DOHH2 (cell line): Measurements from ENCODE around the gene SIDT2.
"Not testable (repeated sequence)": the region's sequence is repeated elsewhere in the genome, so short reads cannot be mapped to it uniquely, and the experiment has no call there.

Source experiments
- H3F3A ChIP-seq: fragments of 200-600 bp; sonication (generic), shearing (Covaris generic); 2 replicates; pipeline ENCODE4 v1.6.0; 2016; ENCODE audit warnings: antibody characterized with exemption, mild to moderate bottlenecking; ENCODE audit not compliant: control insufficient read depth, insufficient read depth
- H3K27ac ChIP-seq: fragments of 200-600 bp; sonication (generic); 2 replicates; pipeline ENCODE4 v1.5.1; 2014; ENCODE audit warnings: low read depth, mild to moderate bottlenecking, low read length, moderate library complexity
- H3K27me3 ChIP-seq: fragments of 200-600 bp; sonication (generic); 2 replicates; pipeline ENCODE4 v1.6.1; 2014; ENCODE audit warnings: mild to moderate bottlenecking, low read length, mixed read lengths; ENCODE audit not compliant: control insufficient read depth
- H3K36me3 ChIP-seq: fragments of 200-600 bp; sonication (generic); 2 replicates; pipeline ENCODE4 v1.6.1; 2014; ENCODE audit warnings: mild to moderate bottlenecking, low read length, moderate library complexity, mixed read lengths; ENCODE audit not compliant: control insufficient read depth
- H3K4me1 ChIP-seq: fragments of 200-600 bp; sonication (generic); 2 replicates; pipeline ENCODE4 v1.6.1; 2014; ENCODE audit warnings: mild to moderate bottlenecking, low read length, mixed read lengths; ENCODE audit not compliant: control insufficient read depth
- H3K4me2 ChIP-seq: fragments of 200-600 bp; sonication (generic); 2 replicates; pipeline ENCODE4 v1.6.0; 2014; ENCODE audit warnings: mild to moderate bottlenecking, low read length, moderate library complexity
- H3K4me3 ChIP-seq: fragments of 200-600 bp; sonication (generic); 2 replicates; pipeline ENCODE4 v1.5.1; 2014; ENCODE audit warnings: mild to moderate bottlenecking, low read length, mixed read lengths
- H3K79me2 ChIP-seq: fragments of 200-600 bp; sonication (generic); 2 replicates; pipeline ENCODE4 v1.6.1; 2014; ENCODE audit warnings: mild to moderate bottlenecking, low read length, mixed read lengths; ENCODE audit not compliant: control insufficient read depth
- H3K9me2 ChIP-seq: fragments of 200-600 bp; sonication (generic); replicated peaks from 2 replicates; pipeline ENCODE4 v1.6.1; 2014; ENCODE audit warnings: mild to moderate bottlenecking, low read length, mixed read lengths; ENCODE audit not compliant: control insufficient read depth
- H3K9me3 ChIP-seq: fragments of 200-600 bp; sonication (generic); 2 replicates; pipeline ENCODE4 v1.6.1; 2014; ENCODE audit warnings: antibody characterized with exemption, low read length, mixed read lengths; ENCODE audit not compliant: control insufficient read depth, insufficient read depth
- H4K20me1 ChIP-seq: fragments of 200-600 bp; sonication (generic); 2 replicates; pipeline ENCODE4 v1.6.0; 2014; ENCODE audit warnings: low read depth, mild to moderate bottlenecking, antibody characterized with exemption, low read length, moderate library complexity; ENCODE audit not compliant: control insufficient read depth, insufficient read depth
- CTCF ChIP-seq: fragments of 200-600 bp; sonication (generic); IDR thresholded peaks from one replicate; pipeline ENCODE4 v1.5.1; 2014; ENCODE audit warnings: antibody characterized with exemption, mild to moderate bottlenecking, low read depth, low read length; ENCODE audit not compliant: poor library complexity, severe bottlenecking
- EZH2phosphoT487 ChIP-seq: fragments of 200-600 bp; sonication (generic); IDR thresholded peaks from 2 replicates; pipeline ENCODE4 v1.6.1; 2017; ENCODE audit warnings: borderline replicate concordance, mild to moderate bottlenecking, antibody characterized with exemption, low read length, moderate library complexity, mixed read lengths

SIDT2 gene

GRCh38 chr11:117205211-117205818, 26.8 kb downstream of the SIDT2 start:
- H3K9me3 ChIP-seq: no peaks in the 10 kb centered on the region
- no peaks in the 10 kb centered on the region for H3K79me2 ChIP-seq
- no peak overlapping the region for H3K4me3 ChIP-seq
- TF ChIP-seq EZH2phosphoT487: no peak
- TF ChIP-seq CTCF: no peak
- H4K20me1 ChIP-seq: no peaks in the 10 kb centered on the region
- H3F3A ChIP-seq: no peaks in the 10 kb centered on the region
- no peaks in the 10 kb centered on the region for H3K9me2 ChIP-seq
- H3K27me3 ChIP-seq: no peaks in the 10 kb centered on the region
- no peaks in the 10 kb centered on the region for H3K4me1 ChIP-seq
- no peak overlapping the region for H3K4me2 ChIP-seq
- peaks cover 4% of the 10 kb centered on the region; the same call in 1 of the 2 replicates for H3K36me3 ChIP-seq
- H3K27ac ChIP-seq: no peak overlapping the region

DNA sequence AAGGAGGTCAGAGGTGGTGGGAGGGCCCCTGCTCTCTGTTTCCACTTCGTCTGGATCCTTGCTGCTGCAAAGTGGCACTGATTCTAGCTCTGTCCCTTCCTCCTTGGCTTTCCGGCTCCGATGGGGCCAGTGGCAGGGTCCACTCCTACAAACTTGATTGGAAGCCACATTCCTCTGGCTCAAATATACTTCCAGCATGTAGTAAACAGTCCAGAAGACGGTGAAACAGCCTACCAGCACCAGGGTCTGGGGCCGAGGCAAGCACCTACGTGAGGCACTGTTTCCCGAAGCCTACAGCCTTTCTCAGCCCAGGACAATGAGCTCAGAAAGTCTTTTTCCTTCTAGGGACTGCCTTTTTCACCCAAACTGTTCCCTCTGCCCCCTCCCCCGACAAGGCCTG, 27.6 kb downstream of the SIDT2 start:
- not testable (repeated sequence) for H3K4me3 ChIP-seq, H3K27me3 ChIP-seq, H3K4me1 ChIP-seq, H3K27ac ChIP-seq, H3K9me2 ChIP-seq, H3K79me2 ChIP-seq, H4K20me1 ChIP-seq, H3K9me3 ChIP-seq, H3F3A ChIP-seq, H3K4me2 ChIP-seq, H3K36me3 ChIP-seq

DNA sequence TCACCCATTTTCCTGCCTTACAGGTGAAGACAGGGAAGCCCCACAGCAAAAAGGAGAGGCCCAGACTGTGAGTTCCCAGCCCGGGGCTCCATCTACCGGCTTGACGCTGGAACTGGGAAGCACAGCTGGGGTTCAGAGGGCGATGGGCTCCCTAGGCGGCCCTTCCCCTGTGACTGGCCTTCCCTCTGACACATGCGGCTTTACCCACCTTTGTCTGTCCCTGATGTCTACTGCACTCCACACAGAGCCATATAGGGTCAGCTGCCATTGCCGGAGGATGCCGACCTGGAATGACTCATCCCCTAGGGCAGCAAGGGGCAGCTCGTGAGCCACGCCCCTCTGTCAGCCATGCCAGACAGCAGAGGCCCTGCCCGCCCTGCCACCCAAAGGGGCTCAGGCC, 28.3 kb downstream of the SIDT2 start:
- H4K20me1 ChIP-seq, H3F3A ChIP-seq, H3K79me2 ChIP-seq, H3K27me3 ChIP-seq, H3K27ac ChIP-seq, H3K4me3 ChIP-seq, H3K9me2 ChIP-seq, H3K4me2 ChIP-seq, H3K9me3 ChIP-seq, H3K4me1 ChIP-seq, H3K36me3 ChIP-seq: not testable (repeated sequence)

DNA sequence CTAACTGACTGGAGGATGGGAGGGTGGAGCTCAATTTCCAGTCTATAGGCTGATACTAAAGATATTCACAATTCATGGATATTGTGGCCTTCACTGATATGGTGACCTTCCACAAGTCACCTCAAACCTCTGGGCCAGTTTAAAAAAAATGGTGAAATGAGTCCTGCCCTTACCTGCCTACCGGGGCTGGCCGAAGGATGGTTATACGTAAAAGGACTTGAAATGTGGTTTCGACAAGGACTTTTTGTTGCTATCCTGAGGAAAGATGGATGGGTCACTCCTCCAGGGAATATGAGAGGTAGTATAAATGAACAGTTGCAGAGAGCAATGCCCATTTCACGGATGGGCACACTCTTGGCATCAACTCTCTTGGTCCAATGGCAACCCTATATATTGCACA, 28.9 kb downstream of the SIDT2 start:
- not testable (repeated sequence) for H3K4me3 ChIP-seq, H3K4me1 ChIP-seq, H3K27me3 ChIP-seq, H3F3A ChIP-seq, H3K4me2 ChIP-seq, H3K79me2 ChIP-seq, H3K27ac ChIP-seq, H3K9me3 ChIP-seq, H3K9me2 ChIP-seq, H3K36me3 ChIP-seq, H4K20me1 ChIP-seq

DNA sequence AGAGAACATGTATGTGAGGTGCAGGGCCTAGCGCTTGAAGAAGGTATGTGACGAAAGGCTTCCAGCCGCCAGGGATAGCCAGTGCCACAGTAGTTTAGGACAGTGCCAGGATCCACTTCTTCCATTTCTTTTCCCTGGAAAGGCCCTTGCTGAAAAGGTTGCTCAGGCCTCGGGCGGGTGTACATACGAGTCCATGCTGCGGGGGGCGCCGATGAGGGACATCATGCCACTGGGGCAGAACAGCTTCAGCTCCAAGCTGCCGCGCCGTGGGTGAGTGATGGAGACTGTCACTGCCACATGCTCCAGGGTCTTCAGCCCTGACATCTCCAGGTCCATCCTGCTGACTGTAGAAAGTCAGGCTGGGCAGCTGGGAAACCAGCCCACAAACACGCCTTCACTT, 30.2 kb downstream of the SIDT2 start:
- not testable (repeated sequence) for H3K27ac ChIP-seq, H4K20me1 ChIP-seq, H3K4me2 ChIP-seq, H3K27me3 ChIP-seq, H3K9me2 ChIP-seq, H3K4me3 ChIP-seq, H3F3A ChIP-seq, H3K9me3 ChIP-seq, H3K79me2 ChIP-seq, H3K4me1 ChIP-seq
- peaks cover 10% of the 10 kb centered on the region for H3K36me3 ChIP-seq

DNA sequence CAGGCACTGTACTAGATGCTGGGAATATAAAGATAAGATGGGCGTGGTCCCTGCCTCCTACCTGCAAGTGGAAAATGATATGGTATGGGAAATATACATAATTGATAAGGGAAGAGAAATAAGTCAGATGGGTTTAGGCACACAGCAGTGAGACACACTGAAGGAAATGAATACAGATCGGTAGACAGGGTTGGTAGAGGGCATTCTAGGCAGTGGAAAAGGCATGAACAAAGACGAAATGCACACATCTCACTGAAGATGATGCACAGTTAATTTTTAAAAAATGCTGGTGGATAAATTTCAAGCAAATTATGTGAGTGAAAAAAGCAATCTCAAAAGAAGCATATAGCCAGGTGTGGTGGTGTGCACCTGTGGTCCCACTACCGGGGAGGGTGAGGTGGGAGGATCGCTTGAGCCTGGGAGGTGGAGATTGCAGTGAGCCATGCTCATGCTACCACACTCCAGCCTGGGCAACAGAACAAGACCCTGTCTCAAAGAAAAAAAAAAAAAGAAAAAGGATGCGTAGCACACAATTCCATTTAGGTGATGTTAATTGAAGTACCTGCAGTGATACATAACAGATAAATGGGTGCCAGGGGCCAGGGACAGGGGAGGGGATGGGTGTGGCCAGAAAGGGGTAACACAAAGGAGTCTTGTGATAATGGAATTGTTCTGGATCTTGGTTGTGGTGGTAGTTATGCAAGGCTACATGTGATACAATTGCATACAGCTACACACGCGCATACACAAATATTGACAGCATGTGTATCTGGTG, 31.0 kb downstream of the SIDT2 start:
- not testable (repeated sequence) for H3K9me3 ChIP-seq, H3F3A ChIP-seq, H3K4me1 ChIP-seq, H3K79me2 ChIP-seq, H3K4me3 ChIP-seq, H3K27ac ChIP-seq, H3K27me3 ChIP-seq, H3K9me2 ChIP-seq, H4K20me1 ChIP-seq, H3K4me2 ChIP-seq
- peaks cover 16% of the 10 kb centered on the region for H3K36me3 ChIP-seq
